CD4-positive, alpha-beta T cell treated with Interleukin-15 for 4 hours (primary cell): ENCODE measurements around the gene SCUBE2.

Experiments
- DNase-seq: peaks from one replicate; pipeline ENCODE4 v3.0.0-alpha.2; 2020; ENCODE audit warnings: low spot score

Gene SCUBE2

DNA sequence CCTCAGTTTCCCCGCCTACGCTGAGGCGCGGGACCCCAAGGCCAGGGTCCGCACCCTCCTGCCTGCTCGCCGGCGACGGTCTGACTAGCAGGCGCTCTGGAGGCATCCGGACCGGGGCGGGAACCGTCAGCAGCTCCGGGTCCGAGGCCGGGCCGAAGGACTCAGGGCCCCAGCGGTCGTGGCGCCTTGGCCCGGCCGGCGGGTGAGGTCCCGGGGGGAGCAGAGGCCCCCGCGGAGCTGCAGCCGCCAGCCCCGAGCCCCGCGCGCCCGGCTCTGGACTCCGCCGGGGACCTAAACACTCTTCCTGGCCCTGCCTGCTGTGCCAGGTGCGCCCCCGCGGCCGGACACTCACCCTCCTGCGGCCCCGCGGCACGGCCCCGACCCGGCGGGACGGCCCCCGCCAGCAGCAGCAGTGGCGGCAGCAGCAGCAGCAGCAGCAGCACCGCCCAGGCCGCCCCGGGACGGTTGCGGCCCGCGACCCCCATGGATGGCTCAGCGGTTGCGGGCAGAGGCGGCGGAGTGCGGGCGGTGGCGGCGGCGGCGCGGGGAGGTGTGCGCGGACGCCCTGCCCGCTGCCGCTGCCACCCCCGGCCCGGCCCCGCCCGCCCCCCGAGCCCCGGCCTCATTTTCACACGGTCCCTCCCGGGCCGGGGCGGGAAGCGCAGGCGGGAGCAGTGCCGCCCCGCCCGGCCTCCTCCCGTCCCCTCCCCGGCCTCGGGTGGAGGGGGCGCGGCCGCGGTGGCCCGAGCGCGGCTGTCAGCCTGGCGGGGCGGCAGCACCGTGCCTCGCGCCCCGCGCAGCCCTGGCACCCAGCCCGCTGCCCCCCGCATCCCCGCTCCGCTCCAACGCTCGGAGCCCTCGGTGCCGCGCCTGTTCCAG is at the start of gene SCUBE2:
Gene SCUBE2, minus strand, starts transcription at position 556 of the 879 bp plus-strand sequence. Its CDS starts 71 bp downstream, at position 485.
- DNase-seq: no peak

DNA sequence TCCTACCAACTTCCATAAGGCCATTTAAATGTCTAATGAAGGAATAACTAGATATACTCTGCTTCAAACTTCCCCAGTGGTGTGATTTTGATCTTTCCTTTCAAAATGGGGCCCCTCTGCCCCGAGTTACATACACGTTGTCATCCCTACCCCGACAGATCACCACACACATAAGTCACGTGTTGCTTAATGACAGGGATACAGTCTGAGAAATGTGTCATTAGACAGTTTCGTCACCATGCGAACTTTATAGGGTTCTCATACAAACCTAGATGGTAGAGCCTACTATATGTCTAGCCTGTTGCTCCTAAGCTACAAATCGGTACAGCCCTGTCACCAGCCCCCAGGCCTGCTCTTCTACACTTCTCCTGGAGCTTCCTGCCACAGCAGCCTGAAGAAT is 49.8 kb upstream of the SCUBE2 start:
- no peak for DNase-seq

DNA sequence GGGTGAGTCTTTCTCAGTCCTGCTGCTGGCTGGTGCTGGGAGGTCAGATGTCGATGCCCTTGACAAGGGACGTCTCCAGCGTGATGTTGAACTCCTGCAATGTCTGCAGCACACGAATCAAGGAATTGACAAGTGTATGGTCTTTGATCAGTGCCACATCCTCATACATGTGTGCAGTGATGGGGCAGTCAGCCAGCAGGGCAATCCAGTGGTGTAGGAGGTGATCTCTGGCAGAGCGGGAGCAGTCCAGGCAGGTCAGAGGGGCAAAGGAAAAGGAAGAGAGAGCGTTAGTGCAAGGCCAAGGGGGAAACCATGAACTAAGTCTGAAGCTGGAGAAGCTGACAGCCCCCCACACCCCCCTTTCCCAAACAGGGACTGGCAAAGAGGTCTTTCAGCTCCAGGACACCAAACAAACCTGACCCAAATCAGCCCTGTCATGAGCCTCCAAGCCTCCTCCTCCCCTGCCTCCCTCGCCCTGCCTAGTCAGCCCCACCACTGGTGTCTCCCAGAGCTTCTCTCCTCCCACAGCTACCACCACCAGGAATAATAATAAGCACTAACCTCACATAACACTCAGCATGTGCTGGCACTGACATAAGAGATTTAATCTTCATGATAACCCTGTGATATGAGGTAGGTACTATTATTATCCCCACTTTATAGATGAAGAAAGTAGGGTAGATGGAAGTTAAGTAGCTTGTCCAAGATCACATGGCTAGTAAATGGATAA is 48.4 kb upstream of the SCUBE2 start:
- DNase-seq: no peak

DNA sequence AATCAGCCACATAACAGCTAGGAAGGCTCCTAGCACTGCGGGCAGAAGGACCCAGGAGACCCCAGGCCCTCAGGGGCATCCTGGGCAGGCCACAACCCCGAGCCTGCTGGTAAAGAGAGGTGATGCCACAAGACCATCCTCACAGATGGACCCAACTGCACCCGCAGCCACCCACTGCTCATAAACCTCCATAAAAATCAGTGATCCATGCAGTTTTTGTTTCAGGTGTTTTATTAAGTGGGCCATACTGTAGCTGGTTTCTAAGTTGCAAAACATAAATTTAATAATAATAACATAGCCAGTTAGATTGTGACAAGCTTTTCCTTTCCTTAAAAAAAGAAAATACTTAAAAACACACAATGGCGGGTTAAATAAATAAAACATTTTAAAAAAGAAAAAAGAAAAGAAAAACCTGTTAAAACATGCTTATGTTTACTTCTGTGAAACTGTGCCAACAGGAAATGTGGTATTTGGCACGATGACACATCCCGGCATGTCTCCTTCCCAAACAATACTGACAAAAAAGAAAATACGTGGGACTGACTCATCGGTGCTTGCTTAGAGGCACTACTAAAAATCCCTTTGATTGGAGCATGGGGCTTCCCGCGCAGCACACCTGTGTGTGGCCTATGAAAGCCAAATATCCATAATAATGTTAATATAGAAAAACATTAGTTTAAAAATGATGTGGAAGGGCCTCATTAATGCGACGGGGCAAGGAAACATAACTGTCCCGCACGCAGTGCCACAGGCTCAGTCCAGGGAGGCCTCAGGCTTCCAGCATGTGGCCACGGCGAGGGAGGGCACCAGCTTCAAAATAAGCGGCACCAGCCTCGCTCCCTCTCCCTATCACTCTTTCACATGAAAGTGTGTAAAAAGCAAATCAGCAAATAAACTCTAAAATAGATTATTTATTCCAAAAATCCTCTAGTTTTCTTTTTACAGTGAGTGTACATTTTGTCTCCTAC is 47.5 kb upstream of the SCUBE2 start:
- DNase-seq: peak; percentile 55

DNA sequence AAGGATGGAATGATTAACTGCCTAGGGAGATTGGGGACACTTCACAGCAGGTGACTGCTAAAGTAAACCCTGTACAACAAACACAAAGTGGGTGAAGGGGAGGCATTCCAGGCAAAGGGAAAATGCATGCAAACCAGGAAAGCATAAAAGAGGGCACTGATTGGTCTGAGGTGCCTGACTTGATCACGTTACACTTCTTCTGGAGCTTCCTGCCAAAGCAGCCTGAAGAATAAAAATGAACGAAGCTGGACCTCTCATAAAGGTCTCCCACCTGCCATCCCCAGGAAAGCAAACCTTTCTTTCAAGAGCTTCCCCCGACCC is 46.7 kb upstream of the SCUBE2 start:
- DNase-seq: no peak

DNA sequence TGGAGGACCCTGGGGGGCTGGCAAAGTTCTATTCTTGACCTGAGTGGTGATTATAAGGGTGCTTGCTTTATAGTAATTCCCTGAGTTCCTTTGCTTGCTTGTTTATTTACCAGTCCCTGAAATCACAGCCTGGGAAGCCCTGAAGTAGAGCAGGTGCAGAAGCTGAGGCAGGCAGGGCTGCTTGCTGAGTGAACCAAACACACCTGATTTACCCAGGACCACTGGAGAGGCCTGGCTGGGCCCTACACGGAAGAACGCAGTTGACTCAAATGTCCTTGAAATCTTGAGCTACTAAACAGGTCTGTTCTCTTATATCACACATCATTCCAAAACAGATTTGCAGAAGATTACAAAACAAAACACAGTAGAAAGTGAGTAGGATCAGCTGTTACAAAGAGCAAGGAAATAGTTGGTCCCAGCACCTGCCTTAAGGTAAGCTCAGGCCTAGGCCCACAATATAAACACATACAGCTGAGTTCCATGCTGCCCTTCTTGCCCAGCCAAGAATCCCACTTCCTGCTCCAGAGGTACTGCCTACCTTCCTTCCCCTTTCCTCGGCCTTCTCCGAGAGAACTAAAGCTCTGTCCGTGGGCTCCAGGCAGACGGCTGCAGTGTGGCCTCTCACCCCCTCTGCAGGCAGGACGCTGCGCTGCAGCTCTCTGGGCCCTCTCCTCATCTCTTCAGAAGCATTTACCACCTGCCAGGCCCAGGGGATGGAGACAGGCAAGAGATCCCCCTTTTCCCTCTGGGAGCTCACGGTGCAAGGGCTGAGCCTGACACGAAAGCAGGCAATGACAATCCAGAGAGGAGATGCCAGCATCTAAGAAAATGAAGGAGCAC is 46.1 kb upstream of the SCUBE2 start:
- DNase-seq: peak; percentile 63

DNA sequence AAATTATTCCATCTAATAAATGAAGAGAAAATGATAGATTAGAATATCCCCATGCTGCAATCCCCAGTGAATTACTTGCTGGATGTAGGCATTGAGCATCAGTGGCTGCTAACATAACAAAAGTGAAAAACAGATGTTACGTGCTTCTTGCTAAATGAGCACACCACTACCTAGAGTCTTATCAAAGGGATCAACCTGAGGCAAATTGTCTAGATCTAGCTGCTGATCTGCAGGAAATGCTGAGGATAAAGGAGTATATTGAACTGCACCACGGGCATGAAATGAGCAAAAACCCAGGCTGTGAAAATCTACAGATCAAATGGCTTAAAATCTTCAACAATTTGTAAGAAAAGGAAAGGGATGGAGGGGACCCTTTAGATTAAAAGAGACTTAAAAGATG is 45.3 kb upstream of the SCUBE2 start:
- no peak for DNase-seq

DNA sequence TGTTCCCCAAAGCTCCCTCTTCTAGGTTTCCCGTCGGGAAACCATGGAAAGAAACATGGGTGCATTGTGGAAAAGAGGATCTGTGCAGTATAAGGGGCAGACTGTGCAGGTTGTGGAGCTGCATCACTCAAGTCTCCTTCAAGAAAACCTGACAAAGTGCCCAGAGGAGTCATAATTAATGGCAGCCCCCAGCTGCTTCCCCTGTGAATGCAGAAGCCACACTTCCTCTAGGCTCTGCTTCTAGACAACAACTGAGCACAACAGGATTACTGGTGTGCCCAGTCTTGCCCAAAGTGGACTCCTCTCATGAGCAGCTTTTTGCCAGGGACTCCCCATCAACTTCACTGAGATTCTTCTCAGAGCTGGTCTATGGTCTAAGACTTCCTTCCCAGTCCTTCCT is 42.6 kb upstream of the SCUBE2 start:
- no peak for DNase-seq

DNA sequence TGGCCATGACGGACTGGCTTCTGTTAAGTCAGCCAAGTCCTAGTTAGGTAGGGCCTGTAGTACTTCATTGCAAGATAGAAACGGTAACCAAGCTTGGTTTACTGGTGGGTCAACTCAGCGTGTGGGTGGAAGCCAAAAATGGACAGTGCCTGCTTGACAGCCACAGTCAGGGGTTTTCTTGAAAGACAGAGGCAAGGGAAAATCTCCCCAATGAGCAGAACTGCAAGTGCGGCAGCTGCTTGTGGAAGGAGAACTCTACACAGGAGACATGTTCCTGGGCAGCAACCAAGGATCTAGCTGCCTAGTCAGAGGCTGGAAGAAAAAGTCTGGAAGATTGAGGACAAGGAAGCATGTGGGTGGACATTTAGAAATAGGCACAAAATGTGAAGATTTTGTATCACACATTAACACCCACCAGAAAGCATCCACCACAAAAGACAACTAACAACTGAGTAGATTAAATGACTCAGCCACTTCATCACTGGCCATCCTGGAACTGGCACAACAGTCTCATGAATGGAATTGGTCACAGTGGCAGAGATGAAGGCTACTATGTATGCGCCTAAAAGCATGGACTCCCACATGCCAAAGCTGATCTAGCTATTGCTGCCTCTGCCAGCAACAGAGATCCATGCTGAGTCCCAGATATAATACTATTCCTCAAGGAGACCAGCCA is 40.9 kb upstream of the SCUBE2 start:
- DNase-seq: no peak

DNA sequence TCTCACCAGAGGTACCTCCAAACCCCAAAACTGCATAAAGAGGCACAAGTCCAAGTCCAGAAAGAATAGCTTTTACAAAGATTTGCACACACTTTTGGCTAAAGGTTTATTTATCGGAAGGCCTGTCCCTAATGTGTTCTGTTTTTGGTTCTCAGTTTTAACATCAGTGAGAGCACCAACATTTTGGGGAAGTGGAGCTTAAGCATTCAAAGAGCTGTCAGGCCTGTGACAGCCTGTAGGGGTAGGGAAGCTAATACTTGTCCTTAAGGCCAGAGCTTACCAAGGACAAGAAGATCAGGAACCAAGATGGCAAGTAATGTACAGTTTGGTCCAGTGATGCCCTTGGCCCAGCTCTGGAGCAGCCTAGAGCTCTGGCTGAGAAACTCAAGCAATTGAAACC is 38.9 kb upstream of the SCUBE2 start:
- DNase-seq: no peak

DNA sequence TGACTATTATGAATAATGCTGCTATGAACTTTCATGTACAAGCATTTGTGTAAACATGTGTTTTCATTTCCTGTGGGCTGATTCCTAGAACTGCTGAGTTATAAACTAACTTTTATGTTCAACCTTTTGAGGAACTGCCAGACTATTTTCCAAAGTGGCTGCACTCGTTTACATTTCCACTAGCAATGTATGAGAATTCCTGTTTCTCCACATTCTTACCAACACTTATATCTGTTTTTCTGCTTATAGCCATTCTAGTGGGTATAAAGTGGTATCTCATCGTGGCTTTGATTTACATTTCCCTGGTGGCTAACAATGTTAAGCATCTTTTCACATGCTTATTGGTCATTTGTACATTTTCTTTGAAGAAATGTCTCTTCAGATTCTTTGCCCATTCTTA is 35.2 kb upstream of the SCUBE2 start:
- no peak for DNase-seq

DNA sequence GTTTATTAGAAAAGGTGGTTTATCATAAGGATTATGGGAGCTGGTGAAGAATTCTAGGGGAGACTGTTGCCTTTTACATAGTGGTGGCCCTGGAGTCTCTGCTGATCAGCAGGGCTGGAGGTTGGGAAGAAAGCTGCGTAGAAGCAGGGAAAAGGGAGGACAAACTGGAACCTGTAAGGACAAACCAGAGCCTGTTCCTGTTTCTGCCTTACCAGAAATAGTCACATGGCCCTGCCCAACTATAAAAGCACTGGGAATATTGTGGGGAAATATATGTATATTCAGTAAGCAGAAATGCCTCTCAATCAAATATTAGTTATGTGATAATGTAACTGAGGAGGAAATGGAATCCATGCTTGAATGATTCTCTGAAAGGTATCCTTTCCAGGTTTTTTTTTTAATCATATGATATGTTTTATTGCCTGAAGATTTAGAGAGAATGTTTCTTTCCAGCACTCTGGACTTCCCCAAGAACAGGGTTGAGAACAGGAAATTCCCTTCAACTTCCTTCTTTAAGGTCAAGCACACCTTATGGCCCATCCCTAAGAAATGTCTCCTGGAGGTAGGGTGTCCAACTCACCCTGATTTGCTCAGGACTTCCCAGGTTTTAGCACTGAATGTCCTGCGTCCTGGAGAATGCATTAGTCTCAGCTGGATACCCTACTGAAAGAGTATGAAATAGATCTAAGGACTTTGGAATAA is 33.9 kb upstream of the SCUBE2 start:
- no peak for DNase-seq

DNA sequence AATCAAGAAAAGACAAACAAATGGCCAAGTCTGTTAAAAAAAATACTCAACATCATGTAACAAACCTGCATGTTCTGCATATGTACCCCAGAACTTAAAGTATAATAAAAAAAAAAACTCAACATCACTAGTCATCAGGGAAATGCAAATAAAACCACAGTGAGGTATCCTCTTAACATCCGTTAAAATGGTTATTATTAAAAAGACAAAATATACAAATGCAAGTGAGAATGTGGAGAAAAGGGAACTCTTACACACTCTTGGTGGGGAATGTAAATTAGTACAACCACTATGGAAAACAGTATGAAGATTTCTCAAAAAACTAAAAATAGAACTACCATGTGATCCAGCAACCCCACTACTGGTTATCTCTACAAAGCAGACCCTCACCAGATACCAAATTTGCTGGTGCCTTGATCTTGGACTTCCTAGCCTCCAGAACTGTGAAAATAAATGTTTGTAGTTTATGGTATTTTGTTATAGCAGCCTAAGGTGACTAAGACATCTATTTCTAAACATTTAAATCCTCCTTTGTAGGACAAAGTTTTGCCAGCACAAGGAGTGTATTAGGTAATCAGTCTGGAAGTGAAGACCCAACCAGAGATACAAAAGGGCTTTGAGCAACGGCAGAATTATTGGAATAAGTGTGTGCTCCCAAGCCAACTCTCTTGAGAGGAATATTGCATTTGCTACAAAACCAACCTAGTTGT is 32.4 kb upstream of the SCUBE2 start:
- no peak for DNase-seq

DNA sequence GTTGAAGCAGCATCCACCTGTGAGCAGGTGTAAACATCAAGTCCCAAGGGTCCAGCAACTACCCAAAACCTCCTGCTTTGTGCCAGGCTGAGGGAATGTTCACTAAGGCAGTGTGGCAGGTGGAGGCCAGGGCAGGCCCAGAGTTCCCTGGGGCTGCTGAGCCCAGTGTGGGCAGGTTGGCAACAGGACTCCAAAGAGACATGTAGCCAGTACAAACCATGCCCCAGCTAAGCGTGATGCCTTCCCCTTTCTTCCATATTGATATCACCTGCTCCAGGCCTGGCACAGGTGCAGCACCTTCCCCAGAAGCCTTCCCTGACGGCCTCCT is 30.0 kb upstream of the SCUBE2 start:
- no peak for DNase-seq

DNA sequence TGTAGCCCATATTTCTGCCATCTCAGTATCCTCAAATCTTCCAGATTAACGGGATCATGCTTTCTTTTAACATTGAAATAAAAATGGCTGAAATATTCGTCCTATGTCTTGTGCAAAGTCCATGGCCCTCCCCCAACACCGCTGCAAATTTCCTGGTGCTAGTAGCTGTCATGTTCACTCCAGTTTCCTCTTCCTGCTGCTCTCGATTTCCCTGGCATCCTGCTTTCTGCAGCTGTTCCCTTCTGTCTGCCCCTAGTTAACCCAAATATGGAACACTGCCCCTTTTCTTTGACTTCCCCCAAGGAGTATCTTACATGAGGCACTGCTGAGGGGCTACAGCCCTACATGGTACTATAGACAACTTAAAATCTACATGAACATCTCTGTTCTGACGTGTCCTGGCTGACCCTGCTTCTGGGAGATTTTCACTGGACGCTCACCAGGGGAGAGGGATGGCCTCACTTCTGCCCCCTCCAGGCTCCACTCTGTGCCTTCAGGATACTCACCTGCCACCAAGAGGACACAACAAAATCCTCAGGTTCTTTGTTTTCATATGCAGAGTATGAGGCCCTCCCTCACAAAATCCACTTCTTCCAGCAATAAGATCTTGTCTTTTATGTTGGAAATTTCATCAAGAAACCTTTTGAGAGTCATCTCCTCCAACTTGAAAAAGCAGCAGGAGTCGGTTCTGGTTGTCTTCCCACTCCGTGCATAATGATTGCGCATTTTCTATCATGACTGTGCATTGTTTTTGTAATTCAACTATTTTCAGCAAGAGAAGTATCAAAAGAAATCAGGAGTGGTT is 29.5 kb upstream of the SCUBE2 start:
- DNase-seq: no peak

DNA sequence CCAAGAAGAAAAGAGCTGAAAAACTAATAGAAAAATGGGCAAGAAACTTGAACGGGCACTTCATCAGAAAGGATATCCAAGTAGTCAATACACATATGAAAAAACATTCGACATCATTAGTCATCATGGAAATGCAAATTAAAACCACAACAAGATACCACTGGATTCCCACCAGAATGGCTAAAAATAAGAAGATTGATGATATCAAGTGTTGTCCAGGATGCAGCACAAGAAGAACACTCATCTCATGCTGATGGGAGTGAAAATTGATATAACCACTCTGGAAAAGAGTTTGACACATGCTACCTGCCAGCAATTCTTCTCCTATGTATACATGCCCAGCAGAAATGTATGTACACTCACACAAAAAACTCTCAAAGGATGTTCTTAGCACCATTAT is 26.9 kb upstream of the SCUBE2 start:
- no peak for DNase-seq

DNA sequence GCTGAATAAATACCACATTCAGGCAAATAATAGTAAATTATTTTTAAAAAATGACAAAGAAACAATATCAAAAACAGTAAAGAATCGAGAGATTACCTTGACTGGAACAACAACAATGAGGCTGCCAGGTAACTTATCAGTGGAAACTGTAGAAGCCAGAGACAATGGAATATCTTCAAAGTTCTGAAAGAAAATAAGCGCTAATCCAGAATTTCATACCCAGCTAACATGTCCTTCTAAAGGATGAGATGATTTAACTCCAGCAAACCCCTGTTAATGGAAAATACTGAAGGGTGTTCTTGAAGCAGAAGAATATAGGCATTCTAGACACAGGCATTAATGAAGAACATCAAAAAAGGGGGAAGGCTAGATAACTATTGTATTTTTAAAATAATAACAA is 20.7 kb upstream of the SCUBE2 start:
- DNase-seq: no peak

DNA sequence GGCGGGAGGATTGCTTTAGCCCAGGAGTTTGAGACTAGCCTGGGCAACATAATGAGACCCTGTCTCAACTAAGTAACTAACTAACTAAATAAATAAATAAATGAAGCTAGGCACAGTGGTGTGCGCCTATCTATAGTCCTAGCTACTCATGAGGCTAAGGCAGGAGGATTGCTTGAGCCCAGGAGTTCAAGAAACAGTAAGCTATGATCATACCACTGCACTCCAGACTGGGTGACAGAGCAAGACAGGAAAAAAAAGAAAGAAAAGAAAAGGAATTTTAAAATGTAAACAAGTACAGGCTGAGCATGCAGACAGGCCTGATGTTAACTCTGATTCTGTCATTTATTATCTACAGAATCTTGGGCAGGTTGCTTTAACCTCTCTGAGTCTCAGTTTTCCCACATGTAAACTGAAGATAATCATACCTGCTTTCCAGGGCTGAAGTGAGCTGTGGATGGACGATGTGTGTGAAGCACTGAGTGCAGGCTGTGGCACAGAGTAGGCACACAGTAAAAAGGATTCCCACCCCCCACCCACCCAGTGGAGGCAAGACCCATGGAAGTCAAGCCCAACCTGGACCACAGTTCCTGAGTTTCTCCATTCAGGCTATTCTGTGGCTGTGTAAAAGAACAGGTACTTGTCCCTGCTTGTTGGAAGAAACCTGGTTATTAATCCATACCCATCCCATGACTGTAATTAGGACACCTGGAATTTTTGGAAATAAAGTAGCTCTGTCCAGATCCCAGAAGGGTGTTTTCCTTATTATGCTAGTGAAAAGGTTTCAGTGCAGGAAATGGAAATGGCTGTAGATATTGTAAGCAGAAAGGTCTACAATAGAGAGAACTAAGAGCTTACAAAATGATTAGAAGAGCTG is 18.7 kb upstream of the SCUBE2 start:
- no peak for DNase-seq
